Measurements from ENCODE around the gene TMEM59L. TPM values are rescaled to one million over a fixed set of nuclear protein-coding genes. Genes with fewer than 3 reads are reported as not detected.

TMEM59L gene
- total RNA-seq, 6 experiments from 2014 or later: 0.31 to 0.43 TPM; not detected in 4

GRCh38 chr19:18636183-18636968 lies 23.7 kb downstream of the TMEM59L start:
- H3K27ac ChIP-seq: no peak overlapping the region
- intact Hi-C loops (cut with DNase I): no loop called here
- peak; percentile 99 for DNase-seq

GRCh38 chr19:18636969-18637629 lies 24.4 kb downstream of the TMEM59L start, which contains the start of gene KLHL26:
TSS of gene KLHL26 (plus strand) at chr19:18637028. CDS start at chr19:18637055, 27 bp downstream.
- peaks cover 0 to 10% (median 0%) of the 10 kb centered on the region in 4 donors for H3K4me1 ChIP-seq
- no peaks in the 10 kb centered on the region for H3K27me3 ChIP-seq
- peak within 1 kb of the TSS; percentile 69 to 83 (median 77) for H3K4me3 ChIP-seq
- TF ChIP-seq CTCF (IDR thresholded peaks at IDR 0.05): no peak
- TF ChIP-seq POLR2A (IDR thresholded peaks at IDR 0.05): peak; percentile 58
- no peak for DNase-seq
- 10% methylated on average over 9 of the region's 47 CpGs for WGBS (ENCODE audit: insufficient coverage, low coverage, low lambda C conversion rate, missing lambda C conversion rate)
- H3K36me3 ChIP-seq: no peaks in the 10 kb centered on the region
- H3K27ac ChIP-seq: peak within 1 kb of the TSS in 2 of 3 donors; percentile 60 to 67
- ATAC-seq: no peak
- H3K9me3 ChIP-seq: no peaks in the 10 kb centered on the region
- intact Hi-C loops (cut with DNase I): no loop called here

More at GRCh38 chr19:18636183-18636968, 23.7 kb downstream of the TMEM59L start:
- Histone ChIP-seq H3K36me3 (no peaks in the 10 kb centered on the region), H3K9me3 (no peaks in the 10 kb centered on the region), H3K27me3 (no peaks in the 10 kb centered on the region), H3K4me3 (peak overlapping the region; percentile 69 to 83 (median 77)), H3K4me1 (peaks cover 0 to 10% (median 0%) of the 10 kb centered on the region in 4 donors)
- 2% methylated on average over 36 of the region's 44 CpGs for WGBS (ENCODE audit: insufficient coverage, low coverage, low lambda C conversion rate, missing lambda C conversion rate)
- no peak for TF ChIP-seq POLR2A (IDR thresholded peaks at IDR 0.05)
- ATAC-seq: peak; percentile 96 to 99 (median 98)

GRCh38 chr19:18637673-18638630 lies 25.3 kb downstream of the TMEM59L start:
- peaks cover 0 to 10% (median 0%) of the 10 kb centered on the region in 4 donors for H3K4me1 ChIP-seq
- no peaks in the 10 kb centered on the region for H3K36me3 ChIP-seq
- no peaks in the 10 kb centered on the region for H3K9me3 ChIP-seq
- DNase-seq (no peak), ATAC-seq (peak in 3 of 4 donors; percentile 22 to 39 (median 35))
- H3K27ac ChIP-seq: peak overlapping the region in 1 of 3 donors; percentile 60
- peak overlapping the region; percentile 69 to 83 (median 77) for H3K4me3 ChIP-seq
- intact Hi-C loops (cut with DNase I): no loop called here
- 25% methylated on average over 2 of the region's 3 CpGs for WGBS (ENCODE audit: insufficient coverage, low coverage, low lambda C conversion rate, missing lambda C conversion rate)
- no peaks in the 10 kb centered on the region for H3K27me3 ChIP-seq
- TF ChIP-seq POLR2A (IDR thresholded peaks at IDR 0.05) (no peak), CTCF (IDR thresholded peaks at IDR 0.05) (no peak)

GRCh38 chr19:18639706-18640243 lies 27.1 kb downstream of the TMEM59L start:
- Histone ChIP-seq H3K4me3 (no peak overlapping the region), H3K36me3 (no peaks in the 10 kb centered on the region), H3K27ac (no peak overlapping the region), H3K27me3 (no peaks in the 10 kb centered on the region), H3K9me3 (no peaks in the 10 kb centered on the region), H3K4me1 (peaks cover 0 to 10% (median 0%) of the 10 kb centered on the region in 4 donors)
- no peak for ATAC-seq
- 63% methylated on average over 8 of the region's 8 CpGs for WGBS (ENCODE audit: insufficient coverage, low coverage, low lambda C conversion rate, missing lambda C conversion rate)
- no peak for DNase-seq
- intact Hi-C loops (cut with DNase I): no loop called here
- no peak for TF ChIP-seq CTCF (IDR thresholded peaks at IDR 0.05)
- TF ChIP-seq POLR2A (IDR thresholded peaks at IDR 0.05): no peak
